GM21367 (cell line): Measurements from ENCODE around the gene ZNF106.

Experiments
- ATAC-seq: cut with Tn5 transposase; IDR thresholded peaks from one replicate; pipeline ENCODE4 v1.9.1; 2021; ENCODE audit not compliant: unreplicated experiment

ZNF106 gene

GRCh38 chr15:42482701-42483100 is 8.2 kb downstream of the ZNF106 start:
- no peak for ATAC-seq

- no peak for ATAC-seq
Observed at GRCh38 chr15:42474827-42475226, 16.1 kb downstream of the ZNF106 start.

- ATAC-seq, result no peak
Observed at GRCh38 chr15:42471002-42471401, 19.9 kb downstream of the ZNF106 start.

GRCh38 chr15:42465520-42466259 is 25.3 kb downstream of the ZNF106 start:
- no peak for ATAC-seq

- ATAC-seq, result no peak
Observed at GRCh38 chr15:42461261-42461660, 29.7 kb downstream of the ZNF106 start.

- ATAC-seq, result peak; percentile 74
Observed at GRCh38 chr15:42457445-42458442, 33.2 kb downstream of the ZNF106 start.

GRCh38 chr15:42456971-42457370 is 34.0 kb downstream of the ZNF106 start:
- ATAC-seq, result no peak

- no peak for ATAC-seq
Observed at GRCh38 chr15:42456531-42456930, 34.4 kb downstream of the ZNF106 start.

- ATAC-seq, result no peak
Observed at GRCh38 chr15:42453826-42454225, 37.1 kb downstream of the ZNF106 start.

GRCh38 chr15:42450425-42450790 is 40.5 kb downstream of the ZNF106 start:
- ATAC-seq, result no peak

GRCh38 chr15:42449770-42450424 is 41.0 kb downstream of the ZNF106 start:
- ATAC-seq, result no peak

- ATAC-seq, result no peak
Observed at GRCh38 chr15:42448281-42448680, 42.7 kb downstream of the ZNF106 start.

- no peak for ATAC-seq
Observed at GRCh38 chr15:42447599-42447998, 43.3 kb downstream of the ZNF106 start.

GRCh38 chr15:42445551-42445950 is 45.4 kb downstream of the ZNF106 start:
- ATAC-seq, result no peak

- no peak for ATAC-seq
Observed at GRCh38 chr15:42444415-42445063, 46.4 kb downstream of the ZNF106 start.

- no peak for ATAC-seq
Observed at GRCh38 chr15:42427429-42428223, 63.3 kb downstream of the ZNF106 start.

- ATAC-seq, result no peak
Observed at GRCh38 chr15:42421376-42421775, 69.6 kb downstream of the ZNF106 start.

- ATAC-seq, result no peak
Observed at GRCh38 chr15:42419369-42419768, 71.6 kb downstream of the ZNF106 start.

- no peak for ATAC-seq
Observed at GRCh38 chr15:42413920-42414319, 77.0 kb downstream of the ZNF106 start.

- ATAC-seq, result no peak
Observed at GRCh38 chr15:42411884-42412283, 79.1 kb downstream of the ZNF106 start.
